Stimulated activated CD8-positive, alpha-beta memory T cell treated with anti-CD3 and anti-CD28 coated beads, Interleukin-4, amount 100 ng/mL, for 24 hours (primary cell): ENCODE results near the gene PCDH9.

Experiments used
- DNase-seq: peaks from one replicate; pipeline ENCODE4 v3.0.0-alpha.2; 2020; ENCODE audit warnings: low read depth

The PCDH9 gene

GRCh38 chr13:66563076-66563475, 667.1 kb downstream of the PCDH9 start:
- no peak for DNase-seq

GRCh38 chr13:66562054-66562453, 668.1 kb downstream of the PCDH9 start:
- DNase-seq: no peak

GRCh38 chr13:66560991-66561390, 669.1 kb downstream of the PCDH9 start:
- DNase-seq: no peak

GRCh38 chr13:66560189-66560588, 669.9 kb downstream of the PCDH9 start:
- DNase-seq: no peak

GRCh38 chr13:66559093-66559492, 671.0 kb downstream of the PCDH9 start:
- DNase-seq: no peak

GRCh38 chr13:66558506-66558905, 671.6 kb downstream of the PCDH9 start:
- DNase-seq: no peak

- DNase-seq: no peak
Observed at GRCh38 chr13:66557357-66557756, 672.8 kb downstream of the PCDH9 start.

GRCh38 chr13:66556306-66556705, 673.8 kb downstream of the PCDH9 start:
- DNase-seq: no peak

GRCh38 chr13:66553391-66553790, 676.7 kb downstream of the PCDH9 start:
- DNase-seq: no peak

GRCh38 chr13:66551128-66551527, 679.0 kb downstream of the PCDH9 start:
- no peak for DNase-seq

- DNase-seq: no peak
Observed at GRCh38 chr13:66547685-66548084, 682.5 kb downstream of the PCDH9 start.

GRCh38 chr13:66546534-66547379, 683.4 kb downstream of the PCDH9 start:
- no peak for DNase-seq

- DNase-seq: no peak
Observed at GRCh38 chr13:66543780-66544179, 686.4 kb downstream of the PCDH9 start.

- no peak for DNase-seq
Observed at GRCh38 chr13:66537417-66537816, 692.7 kb downstream of the PCDH9 start.

- no peak for DNase-seq
Observed at GRCh38 chr13:66536746-66537145, 693.4 kb downstream of the PCDH9 start.

GRCh38 chr13:66534561-66534960, 695.6 kb downstream of the PCDH9 start:
- no peak for DNase-seq

- no peak for DNase-seq
Observed at GRCh38 chr13:66532845-66533244, 697.3 kb downstream of the PCDH9 start.

- DNase-seq: no peak
Observed at GRCh38 chr13:66532146-66532545, 698.0 kb downstream of the PCDH9 start.

GRCh38 chr13:66530686-66531085, 699.5 kb downstream of the PCDH9 start:
- DNase-seq: no peak

GRCh38 chr13:66530158-66530557, 700.0 kb downstream of the PCDH9 start:
- no peak for DNase-seq

- no peak for DNase-seq
Observed at GRCh38 chr13:66528944-66529576, 701.1 kb downstream of the PCDH9 start.

- DNase-seq: no peak
Observed at GRCh38 chr13:66528180-66528579, 702.0 kb downstream of the PCDH9 start.

GRCh38 chr13:66520511-66521355, 709.4 kb downstream of the PCDH9 start:
- DNase-seq: no peak
